NK-92 treated with Interleukin-12 subunit alpha and Interleukin-12 subunit beta, amount 100 ng/mL, for 24 hours (cell line): Measurements from ENCODE around the gene LRP2.
"Not testable (repeated sequence)": the region's sequence is repeated elsewhere in the genome, so short reads cannot be mapped to it uniquely, and the experiment has no call there.

Experiments used
- DNase-seq: peaks from one replicate; lab custom pipeline; 2025; lab: John Stamatoyannopoulos, UW

The LRP2 gene

GRCh38 chr2:169348321-169349024 is 13.9 kb downstream of the LRP2 start:
- DNase-seq: no peak

- DNase-seq: no peak
Observed at GRCh38 chr2:169345486-169346437, 16.6 kb downstream of the LRP2 start.

- DNase-seq: no peak
Observed at GRCh38 chr2:169344736-169345485, 17.4 kb downstream of the LRP2 start.

- DNase-seq: no peak
Observed at GRCh38 chr2:169343202-169343601, 19.1 kb downstream of the LRP2 start.

GRCh38 chr2:169339657-169340056 is 22.7 kb downstream of the LRP2 start:
- DNase-seq: no peak

- DNase-seq: no peak
Observed at GRCh38 chr2:169336695-169337094, 25.6 kb downstream of the LRP2 start.

GRCh38 chr2:169330555-169331198 is 31.7 kb downstream of the LRP2 start:
- DNase-seq: no peak

GRCh38 chr2:169329688-169330554 is 32.4 kb downstream of the LRP2 start:
- DNase-seq: no peak

GRCh38 chr2:169328785-169329184 is 33.5 kb downstream of the LRP2 start:
- no peak for DNase-seq

- DNase-seq: not testable (repeated sequence)
Observed at GRCh38 chr2:169327837-169328236, 34.5 kb downstream of the LRP2 start.

- DNase-seq: not testable (repeated sequence)
Observed at GRCh38 chr2:169325886-169326285, 36.4 kb downstream of the LRP2 start.

- DNase-seq: no peak
Observed at GRCh38 chr2:169324581-169325260, 37.6 kb downstream of the LRP2 start.

- DNase-seq: no peak
Observed at GRCh38 chr2:169323841-169324240, 38.5 kb downstream of the LRP2 start.

- no peak for DNase-seq
Observed at GRCh38 chr2:169320561-169320960, 41.8 kb downstream of the LRP2 start.

GRCh38 chr2:169315357-169315756 is 47.0 kb downstream of the LRP2 start:
- no peak for DNase-seq

GRCh38 chr2:169308349-169308748 is 54.0 kb downstream of the LRP2 start:
- DNase-seq: not testable (repeated sequence)

- DNase-seq: not testable (repeated sequence)
Observed at GRCh38 chr2:169304689-169305088, 57.6 kb downstream of the LRP2 start.

- DNase-seq: no peak
Observed at GRCh38 chr2:169303579-169304305, 58.6 kb downstream of the LRP2 start.

- DNase-seq: no peak
Observed at GRCh38 chr2:169302364-169302763, 60.0 kb downstream of the LRP2 start.
